Ectodermal cell (in vitro differentiated cells): ENCODE data around the gene CCDC126.

Experiments
- H3K27ac ChIP-seq: 2 replicates; pipeline ENCODE4 v1.7.0; 2013; ENCODE audit warnings: mild to moderate bottlenecking, low read depth, low read length; ENCODE audit not compliant: insufficient read depth, poor library complexity, severe bottlenecking
- H3K27me3 ChIP-seq: 2 replicates; pipeline ENCODE4 v1.7.0; 2013; ENCODE audit warnings: mild to moderate bottlenecking, low read length; ENCODE audit not compliant: insufficient read depth, control insufficient read depth, poor library complexity, severe bottlenecking
- H3K36me3 ChIP-seq: one replicate; pipeline ENCODE4 v1.7.0; 2013; ENCODE audit warnings: low read length; ENCODE audit not compliant: control insufficient read depth, insufficient read depth
- H3K4me1 ChIP-seq: one replicate; pipeline ENCODE4 v1.7.0; 2013; ENCODE audit warnings: low read length; ENCODE audit not compliant: control insufficient read depth, insufficient read depth
- H3K4me3 ChIP-seq: 2 replicates; pipeline ENCODE4 v1.7.0; 2013; ENCODE audit warnings: low read depth, low read length, control low read depth; ENCODE audit not compliant: insufficient read depth
- H3K9me3 ChIP-seq: 2 replicates; pipeline ENCODE4 v1.7.0; 2013; ENCODE audit warnings: mild to moderate bottlenecking, low read length, moderate library complexity; ENCODE audit not compliant: control insufficient read depth

The CCDC126 gene

GRCh38 chr7:23693224-23693623, 96.0 kb downstream of the CCDC126 start:
- Histone ChIP-seq H3K9me3 (no peaks in the 10 kb centered on the region), H3K4me3 (no peak overlapping the region), H3K4me1 (no peaks in the 10 kb centered on the region), H3K27me3 (no peaks in the 10 kb centered on the region), H3K27ac (no peak overlapping the region), H3K36me3 (no peaks in the 10 kb centered on the region)
